SKM-1 (cell line): Measurements from ENCODE around the gene LRRC30.
"Not testable (repeated sequence)": the region's sequence is repeated elsewhere in the genome, so short reads cannot be mapped to it uniquely, and the experiment has no call there.

Source experiments
- DNase-seq: peaks from one replicate; lab custom pipeline; 2025; ENCODE audit not compliant: unreplicated experiment; lab: John Stamatoyannopoulos, UW

LRRC30 gene

GRCh38 chr18:7230626-7231349, at the start of gene LRRC30:
TSS of gene LRRC30 (plus strand) at chr18:7231089. CDS start at chr18:7231139, 50 bp downstream.
- no peak for DNase-seq

- no peak for DNase-seq
These were observed 45.2 kb upstream of the LRRC30 start for GRCh38 chr18:7185701-7186100.

DNA sequence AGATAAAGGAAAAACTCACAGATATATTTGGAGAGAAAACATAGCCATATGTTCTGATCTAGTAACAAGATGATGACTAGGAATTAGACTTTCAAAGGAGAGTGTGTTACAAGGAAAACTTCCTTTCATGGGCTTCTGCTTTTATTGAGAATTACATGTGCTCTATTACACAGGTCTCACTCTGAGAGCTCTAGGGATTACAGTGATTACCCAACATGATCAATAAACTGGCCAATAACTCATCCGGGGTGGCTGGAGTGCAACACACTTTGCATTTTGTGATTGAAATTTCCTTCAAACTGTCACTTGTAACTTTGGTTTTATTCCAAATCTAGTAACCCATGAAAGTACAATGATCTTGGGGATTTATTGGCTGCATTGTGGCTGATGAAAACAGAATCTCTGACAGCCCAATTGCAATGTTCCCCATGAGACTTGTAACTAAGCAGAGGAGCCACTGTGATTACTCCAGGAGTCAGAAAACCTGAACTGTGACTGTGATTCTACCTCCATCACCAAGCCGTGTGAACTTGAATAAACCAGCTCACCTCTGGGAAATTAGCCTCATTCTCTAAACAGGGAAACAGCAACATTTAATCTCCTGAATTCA, 40.2 kb upstream of the LRRC30 start:
- DNase-seq = no peak

DNA sequence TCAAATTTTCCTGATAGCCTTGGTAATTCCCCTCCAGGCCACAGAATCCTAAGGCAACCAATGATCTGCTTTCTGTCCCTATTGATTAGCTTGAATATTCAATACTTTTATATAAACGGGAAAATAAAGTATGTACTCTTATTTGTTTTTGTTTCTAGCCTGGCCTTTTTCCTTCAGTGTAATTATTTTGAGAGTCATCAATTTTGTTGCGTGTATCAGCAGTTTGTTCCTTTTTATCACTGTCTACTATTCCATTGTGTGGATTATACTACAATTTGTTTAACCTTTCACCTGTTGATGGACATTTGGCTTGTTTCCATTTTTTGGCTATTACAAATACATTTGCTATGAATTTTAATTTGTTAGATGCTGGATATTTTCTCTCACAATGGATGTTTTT, 39.2 kb upstream of the LRRC30 start:
- no peak for DNase-seq

- no peak for DNase-seq
These were observed 35.6 kb upstream of the LRRC30 start for GRCh38 chr18:7195266-7195665.

DNA sequence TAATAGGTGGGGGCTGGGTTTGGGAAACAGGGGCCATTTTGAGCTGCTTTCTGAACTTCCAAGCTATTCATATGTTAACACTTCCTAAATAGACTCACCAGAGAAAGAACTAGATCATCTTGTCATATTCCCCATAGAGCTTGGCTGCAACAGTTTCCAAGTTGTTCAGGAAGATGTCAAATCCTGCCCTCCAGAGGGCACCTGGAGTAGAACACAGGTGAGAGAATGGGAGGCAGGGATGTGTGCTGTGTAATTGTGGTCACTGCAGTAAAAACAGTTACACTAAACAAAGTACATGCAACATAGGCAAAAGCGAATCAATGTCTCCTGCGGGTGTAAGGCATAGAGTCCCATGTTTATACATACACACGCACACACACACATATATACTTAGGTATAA, 34.5 kb upstream of the LRRC30 start:
- DNase-seq = no peak

DNA sequence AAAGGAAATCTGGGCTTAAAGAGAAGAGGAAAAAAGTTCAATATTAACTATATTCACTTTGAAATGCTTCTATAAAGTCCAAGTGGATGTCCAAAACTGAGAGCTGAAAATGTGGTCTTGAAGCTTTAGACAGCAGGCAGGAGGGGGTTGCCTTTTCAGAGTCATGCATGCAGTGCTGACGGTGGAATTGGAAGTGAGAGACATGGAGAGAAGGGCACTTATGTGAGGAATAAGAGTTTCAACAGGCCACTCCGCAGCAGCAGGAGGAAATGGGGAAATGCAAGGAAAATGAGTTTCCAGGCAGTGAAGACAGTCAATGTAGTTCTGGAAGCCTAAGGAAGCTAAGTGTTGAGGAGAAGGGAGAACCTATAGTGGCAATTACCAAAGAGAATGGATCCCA, 33.0 kb upstream of the LRRC30 start:
- no peak for DNase-seq

DNA sequence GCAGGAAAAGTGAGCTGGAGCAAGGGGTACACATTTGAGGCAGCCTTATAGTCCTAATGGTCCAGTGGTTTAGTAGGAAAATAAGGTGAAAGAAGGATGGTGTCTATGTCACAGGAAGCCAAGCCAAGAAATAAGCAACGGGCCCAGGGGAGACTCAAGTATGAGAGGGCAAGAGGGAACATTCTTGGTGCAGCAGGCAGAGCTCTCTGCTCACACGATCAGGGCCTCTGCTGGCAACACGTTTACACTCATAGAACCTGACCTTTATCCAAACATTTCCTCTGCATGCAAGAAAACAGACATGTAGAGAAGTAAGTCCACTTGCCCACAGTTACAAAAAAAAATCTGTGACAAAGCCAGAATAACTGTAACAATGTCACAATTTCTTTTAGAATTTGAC, 32.6 kb upstream of the LRRC30 start:
- DNase-seq = no peak

DNA sequence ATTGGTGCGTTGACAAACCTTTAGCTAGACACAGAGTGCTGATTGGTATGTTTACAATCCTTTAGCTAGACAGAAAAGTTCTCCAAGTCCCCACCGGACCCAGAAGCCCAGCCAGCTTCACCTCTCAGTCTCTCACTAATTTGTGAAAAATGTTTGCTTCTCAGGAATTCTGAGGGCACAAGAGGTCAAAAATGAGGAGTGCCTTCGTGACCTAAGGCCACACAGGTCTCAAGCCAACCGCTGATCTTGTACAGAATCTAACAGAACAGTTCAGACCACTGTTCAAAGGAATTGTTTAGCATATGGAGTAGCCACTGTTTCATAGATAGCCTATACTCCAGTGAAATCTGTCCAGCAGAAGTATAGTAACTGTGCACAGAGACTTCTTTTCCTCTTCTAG, 29.8 kb upstream of the LRRC30 start:
- no peak for DNase-seq

- no peak for DNase-seq
These were observed 28.7 kb upstream of the LRRC30 start for GRCh38 chr18:7202169-7202568.

DNA sequence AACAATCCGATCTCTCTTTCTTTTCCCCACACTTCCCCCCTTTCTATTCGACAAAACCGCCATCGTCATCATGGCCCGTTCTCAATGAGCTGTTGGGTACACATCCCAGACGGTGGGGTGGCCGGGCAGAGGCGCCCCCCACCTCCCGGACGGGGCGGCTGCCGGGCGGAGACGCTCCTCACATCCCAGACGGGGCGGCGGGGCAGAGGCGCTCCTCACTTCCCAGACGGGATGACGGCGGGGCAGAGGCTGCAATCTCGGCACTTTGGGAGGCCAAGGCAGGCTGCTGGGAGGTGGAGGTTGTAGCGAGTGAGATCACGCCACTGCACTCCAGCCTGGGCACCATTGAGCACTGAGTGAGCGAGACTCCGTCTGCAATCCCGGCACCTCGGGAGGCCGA, 27.3 kb upstream of the LRRC30 start:
- DNase-seq = not testable (repeated sequence)

- no peak for DNase-seq
These were observed 25.5 kb upstream of the LRRC30 start for GRCh38 chr18:7205346-7205745.

DNA sequence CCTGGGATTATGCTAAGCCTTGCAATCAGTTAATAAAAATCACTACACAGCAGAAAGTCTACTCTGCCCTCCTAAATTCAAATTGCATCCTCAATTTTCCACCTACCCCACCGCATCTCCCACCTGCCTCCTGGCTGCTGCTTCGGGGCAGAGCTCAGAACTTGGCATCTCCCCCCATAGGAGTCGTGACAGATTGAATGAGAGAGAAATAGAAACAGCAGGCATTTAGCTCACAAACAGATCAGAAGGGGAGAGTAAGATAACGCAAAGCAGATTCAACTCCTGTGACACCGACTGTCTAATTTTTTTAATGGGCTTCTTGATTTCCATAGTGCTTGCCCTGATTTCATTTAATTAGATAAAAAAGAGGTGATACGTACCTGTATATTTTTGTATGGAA, 24.7 kb upstream of the LRRC30 start:
- no peak for DNase-seq

GRCh38 chr18:7207366-7207915, 23.4 kb upstream of the LRRC30 start:
- no peak for DNase-seq

GRCh38 chr18:7221424-7222155, 9.3 kb upstream of the LRRC30 start:
- DNase-seq = peak; percentile 67

DNA sequence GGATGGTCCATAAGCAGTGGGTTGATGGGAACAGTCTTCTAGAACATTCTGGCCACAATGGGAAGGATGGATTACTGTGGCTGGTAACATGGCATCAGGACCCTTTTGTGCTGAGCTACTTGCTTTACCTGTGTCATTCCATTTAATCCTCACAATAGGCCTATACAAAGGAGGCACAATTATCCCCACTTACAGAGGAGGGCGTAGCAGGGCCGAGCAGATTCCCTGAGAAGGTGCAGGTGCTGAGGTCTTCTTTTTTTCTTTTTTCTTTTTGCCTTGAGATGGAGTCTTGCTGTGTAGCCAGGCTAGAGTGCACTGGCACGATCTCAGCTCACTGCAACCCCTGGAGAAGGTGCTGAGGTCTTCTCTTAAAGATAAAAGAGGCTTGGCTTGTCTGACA, 6.7 kb upstream of the LRRC30 start:
- no peak for DNase-seq

DNA sequence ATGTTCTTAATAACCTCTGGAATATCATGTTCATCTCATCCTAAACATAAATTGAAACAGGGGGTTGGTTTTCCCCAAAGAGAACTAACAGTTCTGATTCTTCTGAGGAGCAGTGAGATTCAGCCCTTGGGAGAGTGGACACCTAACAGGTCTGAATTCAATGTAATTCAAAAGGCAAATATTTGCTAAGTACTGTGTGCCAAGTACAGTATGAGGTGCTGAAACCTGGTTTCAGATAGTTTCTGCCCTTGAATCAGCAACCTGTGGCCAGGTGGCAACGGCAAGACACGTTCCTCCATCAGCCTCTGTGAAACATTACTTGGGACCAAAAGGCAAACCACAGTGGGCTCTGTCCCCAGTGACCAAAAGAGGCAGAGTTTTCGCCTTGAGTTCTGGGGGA, 1.3 kb downstream of the LRRC30 start:
- no peak for DNase-seq

DNA sequence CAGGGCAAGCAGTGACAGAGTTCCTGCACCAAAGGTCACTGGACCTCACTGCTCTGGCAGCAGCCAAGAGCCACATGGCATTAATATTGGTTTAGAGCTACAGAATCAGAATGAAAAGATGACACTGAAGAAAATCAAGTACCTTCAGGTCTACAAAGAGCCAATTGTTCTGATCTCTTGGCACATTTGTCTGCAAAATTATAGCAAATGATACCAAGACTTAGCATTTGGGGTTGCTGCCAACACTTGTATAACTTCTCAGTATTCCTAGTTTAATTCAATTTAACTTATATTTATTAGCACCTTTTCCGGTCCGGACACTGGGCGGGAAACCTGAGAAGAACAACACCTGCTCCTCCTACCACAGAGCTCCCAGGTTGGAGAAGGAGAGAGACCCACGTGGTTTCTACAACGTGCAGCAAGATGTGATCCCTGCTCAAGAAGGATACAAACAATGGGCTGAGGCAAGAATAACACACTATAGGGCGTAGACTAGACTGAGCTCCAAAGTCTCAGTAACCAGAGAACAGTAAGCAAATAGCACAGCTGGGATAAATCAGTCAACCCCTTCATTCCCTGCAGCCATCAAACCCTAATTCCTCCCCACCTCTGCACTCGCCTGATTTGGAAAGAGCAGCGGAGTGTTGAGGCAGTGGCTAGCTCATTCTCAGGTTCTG, 2.4 kb downstream of the LRRC30 start:
- DNase-seq = no peak

- no peak for DNase-seq
These were observed 3.2 kb downstream of the LRRC30 start for GRCh38 chr18:7234091-7234490.

- DNase-seq = no peak
These were observed 4.1 kb downstream of the LRRC30 start for GRCh38 chr18:7234956-7235355.

GRCh38 chr18:7236072-7236471, 5.2 kb downstream of the LRRC30 start:
- no peak for DNase-seq
